HG02938 (cell line): ENCODE measurements around the gene ST14.
A peak's percentile ranks its signal among the peaks of the same experiment; 100 is the strongest.
"Not testable (repeated sequence)": the region's sequence is repeated elsewhere in the genome, so short reads cannot be mapped to it uniquely, and the experiment has no call there.

ENCODE experiments used
- ATAC-seq: cut with Tn5 transposase; IDR thresholded peaks from one replicate; pipeline ENCODE4 v1.9.1; 2021; ENCODE audit warnings: mild to moderate bottlenecking, moderate library complexity; ENCODE audit not compliant: unreplicated experiment

The ST14 gene

GRCh38 chr11:130220311-130221035 is 60.9 kb downstream of the ST14 start:
- ATAC-seq = no peak

- ATAC-seq = no peak
These were observed 63.8 kb downstream of the ST14 start for GRCh38 chr11:130223291-130223971.

GRCh38 chr11:130227373-130227772 is 67.8 kb downstream of the ST14 start:
- no peak for ATAC-seq

- not testable (repeated sequence) for ATAC-seq
These were observed 73.9 kb downstream of the ST14 start for GRCh38 chr11:130233486-130233885.

DNA sequence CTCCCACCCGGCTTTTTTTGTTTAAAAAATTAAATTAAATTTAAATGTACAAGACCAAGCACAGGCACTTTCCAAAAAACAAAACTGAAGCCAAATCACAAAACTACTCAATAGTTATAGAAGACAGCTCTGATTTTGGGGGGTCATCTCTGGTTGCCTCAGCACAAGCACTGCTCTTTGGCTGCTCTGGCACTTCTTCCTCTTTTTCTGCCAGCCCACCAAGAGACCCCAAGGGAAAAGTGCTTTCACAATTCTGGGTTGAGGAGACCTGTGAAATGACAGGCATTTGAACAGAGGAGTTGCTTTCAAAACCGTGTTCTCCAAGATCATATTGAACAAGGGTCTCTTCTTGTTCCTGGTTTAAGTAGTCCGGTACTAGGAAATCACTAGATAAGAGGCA is 74.3 kb downstream of the ST14 start:
- not testable (repeated sequence) for ATAC-seq

- ATAC-seq = no peak
These were observed 74.7 kb downstream of the ST14 start for GRCh38 chr11:130234315-130234714.

GRCh38 chr11:130237282-130238006 is 77.9 kb downstream of the ST14 start:
- no peak for ATAC-seq

DNA sequence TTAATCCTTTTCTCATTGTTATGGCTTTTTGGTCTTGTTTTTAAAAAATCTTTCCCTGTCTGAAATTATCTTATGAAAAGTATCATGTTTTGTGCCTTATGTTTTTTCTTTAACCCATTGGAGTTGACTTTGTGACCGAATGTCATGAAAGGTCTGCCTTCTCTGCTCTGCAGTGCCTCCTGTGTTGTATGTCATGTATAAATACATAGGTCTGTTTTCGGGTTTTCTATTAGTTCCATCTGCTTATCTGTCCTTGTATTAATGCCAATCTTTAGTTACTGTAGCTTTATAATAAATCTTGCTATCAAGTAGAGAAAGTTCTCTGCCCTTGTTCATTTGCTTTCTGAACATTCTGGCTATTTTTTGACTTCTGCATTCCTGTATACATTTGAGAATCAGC is 82.1 kb downstream of the ST14 start:
- no peak for ATAC-seq

GRCh38 chr11:130243816-130244215 is 84.2 kb downstream of the ST14 start:
- peak; percentile 74 for ATAC-seq

GRCh38 chr11:130244848-130245247 is 85.3 kb downstream of the ST14 start:
- no peak for ATAC-seq

- not testable (repeated sequence) for ATAC-seq
These were observed 85.8 kb downstream of the ST14 start for GRCh38 chr11:130245375-130245774.

GRCh38 chr11:130246270-130246669 is 86.7 kb downstream of the ST14 start:
- no peak for ATAC-seq

DNA sequence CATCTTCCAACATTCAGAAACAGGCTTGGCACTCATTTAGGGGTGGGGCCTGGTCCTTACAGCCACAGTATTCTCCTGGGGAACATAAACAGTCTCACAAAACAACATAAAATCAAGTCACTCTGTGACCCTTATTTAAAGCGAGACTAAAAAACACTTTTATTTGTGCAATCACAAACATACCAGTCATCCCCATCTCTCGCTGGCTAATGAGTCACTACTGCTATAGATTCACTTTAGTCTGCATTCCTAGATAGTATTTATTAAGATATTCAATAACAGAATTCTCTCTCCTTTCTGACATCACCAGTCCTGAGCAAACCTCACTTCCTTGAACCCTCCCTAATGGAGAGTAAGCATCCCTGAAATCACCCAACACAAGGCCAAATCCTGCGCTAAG is 87.2 kb downstream of the ST14 start:
- ATAC-seq = no peak

DNA sequence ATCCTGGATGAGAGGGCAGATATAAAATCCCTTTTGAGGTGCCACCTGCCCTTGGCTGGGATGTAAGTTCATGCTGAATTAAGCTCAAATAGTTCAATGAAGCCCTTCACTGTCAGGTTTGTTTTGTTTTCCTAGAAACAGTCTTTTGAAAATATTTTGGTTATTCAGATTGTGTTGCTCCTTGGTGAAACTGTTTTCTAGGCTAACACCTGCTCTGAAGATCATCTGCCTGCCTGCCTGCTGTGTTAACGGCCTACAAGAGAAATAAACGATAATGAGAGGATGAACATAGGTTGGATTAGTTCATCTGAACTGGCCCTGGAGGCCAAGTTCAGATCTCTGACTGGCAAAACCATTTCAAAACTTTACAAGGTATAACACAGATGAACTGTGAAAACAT is 87.7 kb downstream of the ST14 start:
- ATAC-seq = no peak

- no peak for ATAC-seq
These were observed 89.8 kb downstream of the ST14 start for GRCh38 chr11:130249371-130249770.

GRCh38 chr11:130249929-130250328 is 90.3 kb downstream of the ST14 start:
- ATAC-seq = not testable (repeated sequence)

DNA sequence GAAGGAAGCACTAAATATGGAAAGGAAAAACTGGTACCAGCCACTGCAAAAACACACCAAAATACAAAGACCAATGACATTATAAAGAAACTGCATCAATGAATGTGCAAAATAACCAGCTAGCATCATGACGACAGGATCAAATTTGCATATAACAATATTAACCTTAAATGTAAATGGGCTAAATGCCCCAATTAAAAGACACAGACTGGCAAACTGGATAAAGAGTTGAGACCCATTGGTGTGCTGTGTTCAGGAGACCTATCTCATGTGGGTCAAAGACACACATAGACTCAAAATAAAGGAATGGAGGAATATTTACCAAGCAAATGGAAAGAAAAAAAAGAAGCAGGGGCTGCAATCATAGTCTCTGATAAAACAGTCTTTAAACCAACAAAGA is 92.2 kb downstream of the ST14 start:
- ATAC-seq = not testable (repeated sequence)
